Heart right ventricle (tissue), 16 donors: Measurements from ENCODE around the gene BHLHA15. TPM values are rescaled to one million over a fixed set of nuclear protein-coding genes. Genes with fewer than 3 reads are reported as not detected.

Source experiments
- ATAC-seq, 8 donors: fragments of 200-7000 bp; cut with Tn5 transposase; one replicate each; pipeline ENCODE4 v1.9.1; 2020; ENCODE audit warnings: mild to moderate bottlenecking in 8 of 8, moderate library complexity in 8 of 8, moderate number of reproducible peaks in 1 of 8
- DNase-seq, 2 donors: peaks; one replicate each; pipeline ENCODE4 v3.0.0-alpha.2; 2020
- H3K27ac ChIP-seq, 10 donors: fragments of 200-600 bp; sonication (generic) in 2 of 10; one replicate each; pipeline versions ENCODE4 v1.5.0 to v1.8.0; 2020 to 2022; ENCODE audit warnings: mild to moderate bottlenecking in 3 of 10
- H3K27me3 ChIP-seq, 7 donors: fragments of 200-600 bp; one replicate each; pipeline ENCODE4 v1.8.0; 2021 to 2022; ENCODE audit warnings: mild to moderate bottlenecking in 2 of 7
- H3K36me3 ChIP-seq, 9 donors: fragments of 200-600 bp; sonication (generic) in 1 of 9; one replicate each; pipeline versions ENCODE4 v1.5.0 to v1.8.0; 2020 to 2022; ENCODE audit warnings: mild to moderate bottlenecking in 2 of 9
- H3K4me1 ChIP-seq, 9 donors: fragments of 200-600 bp; sonication (generic) in 1 of 9; one replicate each; pipeline versions ENCODE4 v1.5.0 to v1.8.0; 2020 to 2022; ENCODE audit warnings: mild to moderate bottlenecking in 4 of 9
- H3K4me3 ChIP-seq, 10 donors: fragments of 200-600 bp; sonication (generic) in 2 of 10; one replicate each; pipeline versions ENCODE4 v1.5.0 to v1.8.0; 2020 to 2022; ENCODE audit warnings: mild to moderate bottlenecking in 7 of 10, moderate library complexity in 2 of 10
- H3K9me3 ChIP-seq, 11 donors: fragments of 200-600 bp in 10 of 11; sonication (generic) in 2 of 11; one replicate each; pipeline versions ENCODE4 v1.5.0 to v1.8.0; 2013 to 2022; ENCODE audit warnings: mild to moderate bottlenecking in 2 of 11, control low read depth in 1 of 11, moderate library complexity in 1 of 11
- WGBS, 2 donors: extraction: QIAGEN DNeasy Blood & Tissue Kit; methylation state at CpG; one replicate each; pipeline ENCODE4 v1.1.7; 2013; ENCODE audit warnings: inconsistent platforms in 1 of 2; 5-methylcytosine and 5-hydroxymethylcytosine counted together
- intact Hi-C, 10 donors: fragments of 100-400 bp; cut with DNase I; formaldehyde crosslinking; loops; one replicate each; pipeline versions ENCODE4 v1.11.1 to v1.14.2; 2022
- polyA plus RNA-seq, 2 donors: library from polyadenylated mRNA; stranded (reverse); fragments of 200-250 nt; gene quantifications; one replicate each; pipeline ENCODE4 v1.2.3, GENCODE V29; 2013
- total RNA-seq, 10 donors: library from RNA; stranded (reverse); fragmentation: NEBNext Ultra II Directional in 3 of 10; extraction: Animal tissue kit (Norgen Biotek cat#: 25700) in 3 of 10; gene quantifications; one replicate each; pipeline versions ENCODE4 v1.2.1 to v1.2.4, GENCODE V29; 2021 to 2023
- TF ChIP-seq, protein P1 (sequence below), 9 donors: fragments of 200-600 bp; sonication (generic) in 2 of 9; IDR thresholded peaks; one replicate each; pipeline versions ENCODE4 v1.5.0 to v1.8.0; 2021 to 2022; ENCODE audit warnings: antibody characterized with exemption in 9 of 9, mild to moderate bottlenecking in 5 of 9, moderate library complexity in 1 of 9
- donor health status: Arrhythmogenic right ventricular cardiomyopathy.
- donor health status: ischemic (EF 13 %, LVEDD 7.1; RV severe dilation, severe dysfunction).
- donor health status: healthy with polysubstance abuse.
- donor health status: DM: no; HTN: yes; CAD: no.
- donor health status: DM: no; HTN: no; CAD: no.
- donor health status: ischemic (EF 25% LVEDD 6.9; RV normal size, moderate dysfunction).
- donor health status: ischemic (EF 25% LVEDD 5.7; RV mildly dilated, moderate dysfunction).
- donor health status: healthy.
- donor health status: DM: yes; HTN: yes; CAD: no.
- donor health status: Ischemic cardiomyopathy.
- donor health status: ischemic (EF 35%, LVEDD 5.7; RV mildly dilated, moderate dysfunction).
- donor health status: nonischemic (EF 11% LVEDD 7.7; RV severe dilation, severe dysfunction).
- donor health status: DM: yes; HTN: yes; CAD: no.
- donor health status: PGD.
- donor health status: ischemic (EF 29% LVEDD 5.4; RV normal size, mild dysfunction).
- donor health status: nonischemic (EF 23%, LVEDD 6.1; RV moderate dilation, normal function).

The BHLHA15 gene
- total and polyA plus RNA-seq, 12 donors = 0.06 TPM; not detected in 11

DNA sequence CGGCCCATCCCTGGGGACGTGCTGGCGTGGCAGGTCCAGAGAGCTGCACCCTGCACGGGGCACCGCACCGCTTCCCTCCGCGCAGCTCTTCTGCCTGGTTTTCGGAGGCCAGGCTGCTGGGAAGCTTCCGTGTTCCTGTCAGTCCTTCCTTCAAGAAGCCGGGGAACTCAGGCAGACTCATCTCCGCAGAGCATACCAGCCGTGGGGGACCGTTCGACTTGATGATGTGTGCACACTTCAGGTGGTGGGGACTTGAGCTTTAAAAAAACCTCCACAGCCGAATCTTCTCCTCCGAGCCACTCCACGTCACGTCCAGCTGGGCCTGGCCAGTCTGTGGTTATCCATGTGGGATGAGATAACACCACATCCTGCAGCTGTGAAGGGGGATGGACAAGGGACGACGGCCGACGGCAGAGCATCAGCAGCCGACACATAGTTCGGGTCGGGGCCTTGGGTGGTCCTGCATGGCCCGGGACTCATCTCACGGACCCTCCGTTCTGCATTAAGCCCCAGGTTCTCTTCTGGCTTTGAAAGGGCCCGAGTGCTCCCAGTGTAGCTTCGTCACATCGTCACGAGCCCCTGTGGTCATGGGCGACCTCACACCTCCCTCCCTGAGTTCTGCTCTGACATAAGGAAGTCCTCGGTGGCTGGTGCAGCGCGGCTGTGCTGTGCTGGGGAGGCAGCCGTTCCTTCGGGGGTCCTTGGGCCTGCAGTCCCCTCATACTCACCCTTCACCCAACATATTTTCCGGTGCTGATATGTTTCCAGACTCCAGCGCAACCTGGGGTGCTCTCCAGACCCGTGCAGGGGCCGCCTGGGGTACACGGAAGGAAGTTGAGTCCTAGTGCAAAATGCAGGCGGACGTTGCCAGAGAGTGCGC is 4.5 kb upstream of the BHLHA15 start:
- intact Hi-C loops = no loop called here
- peaks cover 0 to 63% (median 26%) of the 10 kb centered on the region in 9 donors for H3K36me3 ChIP-seq
- DNase-seq = no peak

DNA sequence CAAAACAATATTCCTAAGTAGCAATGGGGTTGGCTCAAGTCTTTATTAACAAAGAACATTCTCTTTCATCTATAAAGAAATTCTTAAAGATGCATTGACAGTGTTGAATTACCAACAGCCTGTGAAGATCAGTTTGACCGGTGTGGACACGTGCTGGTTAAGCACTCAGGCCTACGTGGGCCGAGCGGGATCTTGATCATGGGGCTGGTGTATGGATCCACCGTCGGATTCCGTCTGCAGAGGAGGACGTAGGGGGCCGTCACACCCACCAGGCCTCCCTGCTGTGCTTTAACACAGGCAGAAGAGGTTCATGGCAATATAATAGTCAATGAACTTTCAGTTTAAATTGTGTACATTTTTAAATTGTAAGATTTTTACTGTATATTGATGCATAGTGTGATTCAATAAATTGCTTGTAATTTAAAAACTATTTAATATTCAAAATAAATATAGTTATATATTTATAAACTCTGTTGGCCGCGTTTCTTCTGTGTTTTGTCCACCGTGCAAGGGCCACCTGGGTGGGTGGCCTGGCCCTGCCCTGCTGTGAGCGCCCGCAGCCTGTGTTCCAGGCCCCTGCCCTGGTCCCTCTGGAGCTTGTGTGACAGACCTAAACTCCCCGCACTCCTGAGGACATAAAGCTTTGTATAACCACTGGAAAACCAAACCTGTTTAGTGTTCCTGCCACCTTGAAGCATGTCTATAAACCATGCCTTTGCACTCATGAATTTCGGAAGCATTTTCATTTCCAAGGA is 1.9 kb upstream of the BHLHA15 start:
- TF ChIP-seq, protein P1, sequence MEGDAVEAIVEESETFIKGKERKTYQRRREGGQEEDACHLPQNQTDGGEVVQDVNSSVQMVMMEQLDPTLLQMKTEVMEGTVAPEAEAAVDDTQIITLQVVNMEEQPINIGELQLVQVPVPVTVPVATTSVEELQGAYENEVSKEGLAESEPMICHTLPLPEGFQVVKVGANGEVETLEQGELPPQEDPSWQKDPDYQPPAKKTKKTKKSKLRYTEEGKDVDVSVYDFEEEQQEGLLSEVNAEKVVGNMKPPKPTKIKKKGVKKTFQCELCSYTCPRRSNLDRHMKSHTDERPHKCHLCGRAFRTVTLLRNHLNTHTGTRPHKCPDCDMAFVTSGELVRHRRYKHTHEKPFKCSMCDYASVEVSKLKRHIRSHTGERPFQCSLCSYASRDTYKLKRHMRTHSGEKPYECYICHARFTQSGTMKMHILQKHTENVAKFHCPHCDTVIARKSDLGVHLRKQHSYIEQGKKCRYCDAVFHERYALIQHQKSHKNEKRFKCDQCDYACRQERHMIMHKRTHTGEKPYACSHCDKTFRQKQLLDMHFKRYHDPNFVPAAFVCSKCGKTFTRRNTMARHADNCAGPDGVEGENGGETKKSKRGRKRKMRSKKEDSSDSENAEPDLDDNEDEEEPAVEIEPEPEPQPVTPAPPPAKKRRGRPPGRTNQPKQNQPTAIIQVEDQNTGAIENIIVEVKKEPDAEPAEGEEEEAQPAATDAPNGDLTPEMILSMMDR (IDR thresholded peaks at IDR 0.05) = no peak
- Histone ChIP-seq H3K4me3 (no peak overlapping the region), H3K27ac (no peak overlapping the region), H3K36me3 (peaks cover 0 to 48% (median 26%) of the 10 kb centered on the region in 9 donors), H3K9me3 (no peaks in the 10 kb centered on the region), H3K4me1 (peaks cover 0 to 10% (median 0%) of the 10 kb centered on the region in 9 donors), H3K27me3 (peaks cover 0 to 10% (median 0%) of the 10 kb centered on the region in 7 donors)
- 95% methylated on average over 17 of the region's 17 CpGs for WGBS, 2 donors
- ATAC-seq (no peak), DNase-seq (no peak)
- intact Hi-C loops = no loop called here

More for the DNA sequence above, 4.5 kb upstream of the BHLHA15 start:
- no peak for ATAC-seq
- peaks cover 0 to 17% (median 0%) of the 10 kb centered on the region in 9 donors for H3K4me1 ChIP-seq
- TF ChIP-seq, protein P1 (IDR thresholded peaks at IDR 0.05) = no peak
- WGBS, 2 donors = 88% methylated on average over 47 of the region's 47 CpGs
- H3K27me3 ChIP-seq = peaks cover 0 to 5% (median 0%) of the 10 kb centered on the region in 7 donors
- no peak overlapping the region for H3K27ac ChIP-seq
- no peak overlapping the region for H3K4me3 ChIP-seq
- no peaks in the 10 kb centered on the region for H3K9me3 ChIP-seq

DNA sequence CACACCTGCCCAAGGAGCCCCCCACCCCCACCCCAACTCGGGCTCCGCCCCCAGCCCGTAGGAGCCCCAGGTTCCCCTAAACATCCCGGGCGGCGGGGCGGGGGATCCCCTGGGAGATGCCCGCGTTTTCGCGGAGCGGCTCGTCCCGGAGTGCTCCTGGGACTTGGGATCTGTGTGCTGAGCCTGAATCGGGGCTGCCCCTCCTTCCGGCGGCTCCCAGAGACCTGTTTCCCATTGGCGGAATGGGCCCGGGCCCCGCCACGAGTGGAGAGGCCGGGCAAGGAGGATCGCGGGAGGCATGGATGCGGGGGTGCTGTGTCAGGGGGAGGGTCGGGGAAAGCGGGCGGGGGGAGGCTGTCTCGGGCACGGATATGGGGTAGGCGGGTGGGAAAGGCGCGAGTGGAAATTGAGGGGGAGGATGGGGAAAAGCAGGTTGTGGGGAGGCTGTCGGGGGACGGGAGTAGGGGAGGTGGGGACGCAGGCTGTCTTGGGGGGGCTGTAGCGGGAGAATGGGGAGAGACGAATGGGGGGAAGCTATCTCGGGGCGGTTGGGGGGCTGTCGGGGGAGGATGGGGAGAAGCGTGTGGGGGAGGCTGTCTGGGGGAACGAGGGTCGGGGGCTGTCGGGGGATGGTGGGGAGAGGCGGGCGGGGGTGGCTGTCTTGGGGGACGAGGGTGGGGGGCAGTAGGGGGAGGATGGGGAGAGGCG is 572 bp upstream of the BHLHA15 start:
- peak in 2 of 8 donors; percentile 18 to 25 for ATAC-seq

More for the DNA sequence above, 572 bp upstream of the BHLHA15 start:
- peaks cover 0 to 10% (median 0%) of the 10 kb centered on the region in 7 donors for H3K27me3 ChIP-seq
- WGBS, 2 donors = 3 to 4% methylated on average over 42 to 48 of the region's 49 CpGs
- H3K36me3 ChIP-seq = peaks cover 0 to 35% (median 21%) of the 10 kb centered on the region in 9 donors
- peaks cover 0 to 10% (median 0%) of the 10 kb centered on the region in 9 donors for H3K4me1 ChIP-seq
- intact Hi-C loops = no loop called here
- no peak overlapping the region for H3K27ac ChIP-seq
- no peaks in the 10 kb centered on the region for H3K9me3 ChIP-seq
- TF ChIP-seq, protein P1 (IDR thresholded peaks at IDR 0.05) = no peak
- DNase-seq = no peak
- peak overlapping the region in 6 of 10 donors; percentile 13 to 38 (median 26) for H3K4me3 ChIP-seq
